GM06990 (cell line): ENCODE results near the gene VDAC2.

ENCODE experiments used
- DNase-seq: peaks from one replicate; pipeline ENCODE4 v3.0.0-alpha.2; 2011; ENCODE audit not compliant: insufficient read length; ENCODE audit errors: extremely low read depth
- H3K27me3 ChIP-seq: replicated peaks from 2 replicates; pipeline ENCODE4 v1.6.0; 2011; ENCODE audit warnings: low read length; ENCODE audit not compliant: control insufficient read depth, insufficient read depth
- H3K36me3 ChIP-seq: 2 replicates; pipeline ENCODE4 v1.5.1; 2011; ENCODE audit warnings: low read length; ENCODE audit not compliant: control insufficient read depth, insufficient read depth
- H3K4me3 ChIP-seq: replicated peaks from 2 replicates; pipeline ENCODE4 v1.5.1; 2011; ENCODE audit warnings: low read depth, mild to moderate bottlenecking, control low read depth, low read length
- CTCF ChIP-seq: IDR thresholded peaks from 2 replicates; pipeline ENCODE4 v1.5.1; 2011; ENCODE audit warnings: low read length, control low read depth, mild to moderate bottlenecking, inconsistent platforms; ENCODE audit not compliant: insufficient read depth, poor library complexity, severe bottlenecking

VDAC2 gene

GRCh38 chr10:75175046-75175445 is 35.5 kb upstream of the VDAC2 start:
- DNase-seq, result no peak
- Histone ChIP-seq H3K36me3 (peaks cover 6% of the 10 kb centered on the region), H3K27me3 (no peaks in the 10 kb centered on the region), H3K4me3 (no peak overlapping the region)
- TF ChIP-seq CTCF, result no peak

- H3K27me3 ChIP-seq, result no peaks in the 10 kb centered on the region
- no peak overlapping the region for H3K4me3 ChIP-seq
- DNase-seq, result no peak
- no peak for TF ChIP-seq CTCF
- H3K36me3 ChIP-seq, result peaks cover 6% of the 10 kb centered on the region
Observed at GRCh38 chr10:75176046-75176445, 34.5 kb upstream of the VDAC2 start.

- no peak for TF ChIP-seq CTCF
- no peaks in the 10 kb centered on the region for H3K27me3 ChIP-seq
- DNase-seq, result no peak
- H3K36me3 ChIP-seq, result peaks cover 6% of the 10 kb centered on the region
- no peak overlapping the region for H3K4me3 ChIP-seq
Observed at GRCh38 chr10:75176736-75177135, 33.9 kb upstream of the VDAC2 start.

- TF ChIP-seq CTCF, result no peak
- H3K36me3 ChIP-seq, result peaks cover 6% of the 10 kb centered on the region
- DNase-seq, result no peak
- H3K27me3 ChIP-seq, result no peaks in the 10 kb centered on the region
- no peak overlapping the region for H3K4me3 ChIP-seq
Observed at GRCh38 chr10:75179657-75180177, 30.9 kb upstream of the VDAC2 start.

- Histone ChIP-seq H3K4me3 (no peak overlapping the region), H3K36me3 (peaks cover 6% of the 10 kb centered on the region), H3K27me3 (no peaks in the 10 kb centered on the region)
- TF ChIP-seq CTCF, result no peak
- DNase-seq, result no peak
Observed at GRCh38 chr10:75180592-75180991, 30.0 kb upstream of the VDAC2 start.

- H3K27me3 ChIP-seq, result no peaks in the 10 kb centered on the region
- H3K4me3 ChIP-seq, result no peak overlapping the region
- peaks cover 3% of the 10 kb centered on the region for H3K36me3 ChIP-seq
- TF ChIP-seq CTCF, result no peak
- no peak for DNase-seq
Observed at GRCh38 chr10:75181073-75181472, 29.5 kb upstream of the VDAC2 start.
